GM19193 (cell line): Measurements from ENCODE around the gene ZXDB.
"Not testable (repeated sequence)": the region's sequence is repeated elsewhere in the genome, so short reads cannot be mapped to it uniquely, and the experiment has no call there.

Source experiments
- POLR2A ChIP-seq: IDR thresholded peaks from 4 replicates; pipeline ENCODE4 v1.6.1; 2011; ENCODE audit not compliant: insufficient read depth, insufficient read length; ENCODE audit errors: extremely low read depth

Gene ZXDB

DNA sequence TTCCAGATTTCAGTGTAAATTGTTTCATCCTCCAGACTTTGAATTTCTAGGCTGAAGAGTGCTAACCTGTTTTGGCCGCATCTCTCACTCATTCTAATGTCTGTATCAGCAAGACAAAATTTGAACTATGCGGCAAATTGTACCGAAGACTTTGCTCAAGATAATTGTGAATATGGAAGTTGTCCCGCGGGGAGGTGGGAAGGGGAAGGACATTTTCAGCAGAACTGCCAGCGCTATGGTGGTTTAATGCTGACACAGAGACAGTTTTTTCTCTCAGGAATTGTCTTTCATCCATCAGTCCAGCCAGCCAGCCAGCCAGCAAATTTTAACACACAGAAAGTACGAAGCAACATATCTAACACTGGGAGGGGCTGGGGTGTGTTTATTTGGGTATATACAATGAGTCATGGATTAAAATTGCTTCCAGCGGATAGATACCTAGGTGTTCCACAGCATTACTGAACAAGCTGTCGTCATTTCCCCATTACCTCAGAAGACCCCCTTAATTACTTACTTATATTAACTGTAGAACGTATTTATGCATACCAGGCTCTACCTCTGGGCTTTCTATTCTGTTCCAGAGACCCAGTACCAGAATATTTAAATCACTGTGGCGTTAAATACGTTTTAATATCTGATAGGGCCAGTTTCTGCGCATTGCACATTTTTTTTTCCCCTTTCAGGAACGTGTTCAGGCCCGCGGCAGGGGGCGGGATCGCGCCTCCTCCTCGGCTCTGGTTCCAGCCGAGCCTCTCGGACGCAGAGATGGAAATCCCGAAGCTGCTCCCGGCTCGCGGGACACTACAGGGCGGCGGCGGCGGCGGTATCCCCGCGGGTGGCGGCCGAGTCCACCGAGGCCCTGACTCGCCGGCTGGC lies at the start of gene ZXDB:
Gene ZXDB (plus strand): TSS at position 728 of the 876 bp plus-strand sequence. CDS start 38 bp downstream, at position 766.
- not testable (repeated sequence) for TF ChIP-seq POLR2A

- no peak for TF ChIP-seq POLR2A
These were observed 26.6 kb upstream of the ZXDB start for GRCh38 chrX:57565198-57565597.

GRCh38 chrX:57573754-57574153 lies 18.1 kb upstream of the ZXDB start:
- no peak for TF ChIP-seq POLR2A

GRCh38 chrX:57583477-57583876 lies 8.3 kb upstream of the ZXDB start:
- no peak for TF ChIP-seq POLR2A

DNA sequence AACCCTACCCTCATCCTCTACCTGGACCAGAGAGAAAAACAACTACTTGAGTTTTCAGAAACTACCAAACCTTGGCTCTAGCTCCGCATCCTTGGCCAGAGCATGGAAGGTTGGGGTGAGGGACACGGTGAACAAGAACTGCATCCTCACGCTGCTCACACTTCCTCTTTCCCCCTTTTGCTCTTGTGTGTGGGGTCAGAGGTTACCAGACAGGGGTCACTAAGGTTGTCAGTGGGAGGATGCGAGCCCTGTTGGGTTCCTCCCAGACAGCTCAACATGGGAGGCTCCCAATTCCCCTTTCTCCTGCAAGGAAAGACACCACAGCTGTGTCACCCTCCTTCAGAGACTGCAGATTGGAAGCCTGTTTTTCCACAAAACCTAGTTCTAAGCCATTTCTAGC lies 5.5 kb upstream of the ZXDB start:
- no peak for TF ChIP-seq POLR2A

- TF ChIP-seq POLR2A: no peak
These were observed 4.7 kb upstream of the ZXDB start for GRCh38 chrX:57587062-57587461.

GRCh38 chrX:57587607-57588006 lies 4.2 kb upstream of the ZXDB start:
- no peak for TF ChIP-seq POLR2A

- no peak for TF ChIP-seq POLR2A
These were observed 3.6 kb downstream of the ZXDB start for GRCh38 chrX:57595381-57595811.

GRCh38 chrX:57596109-57596508 lies 4.3 kb downstream of the ZXDB start:
- no peak for TF ChIP-seq POLR2A

GRCh38 chrX:57596516-57596915 lies 4.7 kb downstream of the ZXDB start:
- no peak for TF ChIP-seq POLR2A

- TF ChIP-seq POLR2A: no peak
These were observed 15.7 kb downstream of the ZXDB start for GRCh38 chrX:57607295-57608187.

DNA sequence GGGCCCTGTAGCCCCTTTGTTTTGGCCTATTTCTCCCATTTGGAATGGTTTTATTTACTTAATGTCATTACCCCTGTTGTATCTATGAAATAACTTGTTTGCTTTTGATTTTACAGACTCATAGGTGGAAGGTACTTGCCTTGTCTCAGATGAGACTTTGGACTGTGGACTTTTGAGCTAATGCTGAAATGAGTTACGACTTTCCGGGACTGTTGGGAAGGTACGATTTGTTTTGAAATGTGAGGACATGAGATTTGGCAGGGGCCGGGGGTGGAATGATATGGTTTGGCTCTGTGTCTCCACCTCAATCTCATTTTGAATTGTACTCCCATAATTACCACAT lies 48.8 kb downstream of the ZXDB start:
- TF ChIP-seq POLR2A: no peak

DNA sequence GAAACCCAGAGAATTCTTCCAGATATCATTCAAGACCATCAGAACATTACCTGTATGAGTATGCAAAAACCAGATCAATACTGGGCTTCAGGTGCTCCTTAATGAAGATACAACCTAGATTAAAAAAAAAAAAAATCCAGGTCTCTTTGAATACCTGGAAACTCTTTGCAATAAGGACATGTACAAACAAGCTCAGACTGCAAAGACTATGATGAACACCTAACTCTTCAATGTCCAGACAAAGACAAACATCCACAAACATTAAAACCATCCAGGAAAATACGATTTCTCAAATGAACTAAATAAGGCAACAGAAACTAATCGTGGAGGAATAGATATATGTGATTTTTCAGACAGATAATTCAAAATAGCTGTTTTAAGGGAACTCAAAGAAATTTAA lies 49.5 kb downstream of the ZXDB start:
- TF ChIP-seq POLR2A: no peak

GRCh38 chrX:57643698-57644097 lies 51.9 kb downstream of the ZXDB start:
- TF ChIP-seq POLR2A: no peak

DNA sequence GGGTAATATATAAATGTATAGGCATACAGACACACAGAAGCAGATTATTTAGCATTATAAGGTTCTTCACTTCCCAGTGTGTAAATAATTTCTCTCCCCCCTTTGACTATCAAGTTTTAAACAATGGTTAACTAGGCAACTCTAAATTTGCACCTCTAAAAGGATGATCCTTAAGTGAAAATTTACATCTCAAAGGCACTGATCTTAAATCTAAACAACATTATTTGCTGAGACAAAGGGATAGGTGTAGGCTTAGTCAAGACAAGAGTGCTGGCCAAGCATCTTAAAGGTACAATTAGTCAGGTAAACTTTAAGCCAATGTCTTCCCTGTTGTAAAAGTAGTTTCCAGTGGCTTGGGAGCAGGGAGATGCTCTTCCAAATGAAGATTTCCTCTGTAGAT lies 55.2 kb downstream of the ZXDB start:
- no peak for TF ChIP-seq POLR2A
